ENCODE measurements around the gene CRYL1.

DNA sequence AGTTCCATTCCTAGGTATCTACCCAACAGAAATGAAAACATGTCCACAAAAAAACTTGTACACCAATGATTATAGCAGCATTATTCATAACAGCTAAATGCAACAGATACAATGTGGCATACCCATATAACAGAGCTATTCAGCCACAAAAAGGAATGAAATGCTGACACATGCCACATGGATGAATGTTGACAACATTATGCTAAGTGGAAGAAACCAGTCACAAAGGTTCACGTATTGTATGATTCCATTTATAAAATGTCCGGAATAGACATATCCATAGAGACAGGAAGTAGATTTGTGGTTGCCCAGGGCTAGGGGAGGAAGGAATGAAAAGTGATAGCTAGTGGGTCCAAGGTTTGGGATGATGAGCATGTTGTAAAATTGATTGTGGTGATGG, 10.8 kb downstream of the CRYL1 start:
- TF ChIP-seq, protein P1, sequence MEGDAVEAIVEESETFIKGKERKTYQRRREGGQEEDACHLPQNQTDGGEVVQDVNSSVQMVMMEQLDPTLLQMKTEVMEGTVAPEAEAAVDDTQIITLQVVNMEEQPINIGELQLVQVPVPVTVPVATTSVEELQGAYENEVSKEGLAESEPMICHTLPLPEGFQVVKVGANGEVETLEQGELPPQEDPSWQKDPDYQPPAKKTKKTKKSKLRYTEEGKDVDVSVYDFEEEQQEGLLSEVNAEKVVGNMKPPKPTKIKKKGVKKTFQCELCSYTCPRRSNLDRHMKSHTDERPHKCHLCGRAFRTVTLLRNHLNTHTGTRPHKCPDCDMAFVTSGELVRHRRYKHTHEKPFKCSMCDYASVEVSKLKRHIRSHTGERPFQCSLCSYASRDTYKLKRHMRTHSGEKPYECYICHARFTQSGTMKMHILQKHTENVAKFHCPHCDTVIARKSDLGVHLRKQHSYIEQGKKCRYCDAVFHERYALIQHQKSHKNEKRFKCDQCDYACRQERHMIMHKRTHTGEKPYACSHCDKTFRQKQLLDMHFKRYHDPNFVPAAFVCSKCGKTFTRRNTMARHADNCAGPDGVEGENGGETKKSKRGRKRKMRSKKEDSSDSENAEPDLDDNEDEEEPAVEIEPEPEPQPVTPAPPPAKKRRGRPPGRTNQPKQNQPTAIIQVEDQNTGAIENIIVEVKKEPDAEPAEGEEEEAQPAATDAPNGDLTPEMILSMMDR (IDR thresholded peaks at IDR 0.05): no peak
- TF ChIP-seq EZH2 (IDR thresholded peaks at IDR 0.05) (no peak), EZH2phosphoT487 (IDR thresholded peaks at IDR 0.05) (no peak)

Measured in neural progenitor cell (in vitro differentiated cells).